Calu3 (cell line): ENCODE data around the gene HMGCLL1. TPM values are rescaled to one million over a fixed set of nuclear protein-coding genes. Genes with fewer than 3 reads are reported as not detected.

Experiments
- BruUV-seq: library from RNA; stranded (reverse); fragments of 400-500 nt; replicated peaks from 2 replicates; lab custom pipeline; 2021; lab: Mats Ljungman, UMichigan
- CTCF ChIA-PET: fragments of 300-600 bp; sonication (Branson Sonifier 250); formaldehyde crosslinking; loops from one replicate; lab custom pipeline; 2022; ENCODE audit warnings: antibody characterized with exemption; lab: Charles Lee
- DNase-seq: peaks from one replicate; pipeline ENCODE4 v3.0.0; 2022
- H3K27ac Mint-ChIP-seq: one replicate; pipeline ENCODE4 v1.8.0; 2022; ENCODE audit warnings: mixed read lengths; ENCODE audit not compliant: unreplicated experiment
- H3K27me3 Mint-ChIP-seq: one replicate; pipeline ENCODE4 v1.8.0; 2022; ENCODE audit warnings: mixed read lengths; ENCODE audit not compliant: unreplicated experiment
- H3K36me3 Mint-ChIP-seq: one replicate; pipeline ENCODE4 v1.8.0; 2022; ENCODE audit warnings: mild to moderate bottlenecking, moderate library complexity, mixed read lengths; ENCODE audit not compliant: insufficient read depth, unreplicated experiment
- H3K4me1 Mint-ChIP-seq: one replicate; pipeline ENCODE4 v1.8.0; 2022; ENCODE audit warnings: mild to moderate bottlenecking, low read depth, mixed read lengths; ENCODE audit not compliant: unreplicated experiment
- H3K4me3 Mint-ChIP-seq: one replicate; pipeline ENCODE4 v1.8.0; 2022; ENCODE audit warnings: mild to moderate bottlenecking, low read depth, moderate library complexity, mixed read lengths; ENCODE audit not compliant: unreplicated experiment
- H3K9me3 Mint-ChIP-seq: one replicate; pipeline ENCODE4 v1.8.0; 2022; ENCODE audit warnings: low read depth, mixed read lengths; ENCODE audit not compliant: unreplicated experiment
- CTCF ChIP-seq: fragments of 200-600 bp; IDR thresholded peaks from one replicate; pipeline ENCODE4 v1.8.0; 2022; ENCODE audit warnings: antibody characterized with exemption; ENCODE audit not compliant: unreplicated experiment
- intact Hi-C: fragments of 100-400 bp; cut with micrococcal nuclease; formaldehyde crosslinking; loops from one replicate; pipeline ENCODE4 v1.10.0; 2022; ENCODE audit not compliant: unreplicated experiment
- total RNA-seq: library from RNA; stranded (reverse); gene quantifications from 2 replicates; pipeline ENCODE4 v1.2.3, GENCODE V29; 2022

The HMGCLL1 gene
- total RNA-seq, 1 experiment from 2014 or later: not detected

- CTCF ChIA-PET: no interaction called here
- Mint-ChIP-seq H3K27me3 (no peaks in the 10 kb centered on the region), H3K9me3 (no peaks in the 10 kb centered on the region), H3K4me3 (no peak overlapping the region), H3K27ac (no peak overlapping the region), H3K36me3 (no peaks in the 10 kb centered on the region), H3K4me1 (no peaks in the 10 kb centered on the region)
- intact Hi-C loops: no loop called here
- BruUV-seq: no TSS peak
- no peak for TF ChIP-seq CTCF
- DNase-seq: no peak
Observed at GRCh38 chr6:55511122-55511800, 67.7 kb downstream of the HMGCLL1 start.

GRCh38 chr6:55499591-55499990 lies 79.4 kb downstream of the HMGCLL1 start:
- CTCF ChIA-PET: no interaction called here
- H3K4me3 Mint-ChIP-seq: no peak overlapping the region
- H3K27me3 Mint-ChIP-seq: no peaks in the 10 kb centered on the region
- intact Hi-C loops: no loop called here
- H3K27ac Mint-ChIP-seq: no peak overlapping the region
- no peaks in the 10 kb centered on the region for H3K9me3 Mint-ChIP-seq
- H3K4me1 Mint-ChIP-seq: no peaks in the 10 kb centered on the region
- BruUV-seq: no TSS peak
- H3K36me3 Mint-ChIP-seq: no peaks in the 10 kb centered on the region
- DNase-seq: no peak
- TF ChIP-seq CTCF: no peak

- intact Hi-C loops: no loop called here
- DNase-seq: no peak
- no peak for TF ChIP-seq CTCF
- BruUV-seq: no TSS peak
- no peaks in the 10 kb centered on the region for H3K4me1 Mint-ChIP-seq
- H3K4me3 Mint-ChIP-seq: no peak overlapping the region
- H3K27me3 Mint-ChIP-seq: no peaks in the 10 kb centered on the region
- H3K9me3 Mint-ChIP-seq: no peaks in the 10 kb centered on the region
- CTCF ChIA-PET: no interaction called here
- H3K36me3 Mint-ChIP-seq: no peaks in the 10 kb centered on the region
- H3K27ac Mint-ChIP-seq: no peak overlapping the region
Observed at GRCh38 chr6:55497694-55498093, 81.3 kb downstream of the HMGCLL1 start.

GRCh38 chr6:55496201-55496600 lies 82.8 kb downstream of the HMGCLL1 start:
- H3K9me3 Mint-ChIP-seq: no peaks in the 10 kb centered on the region
- no TSS peak for BruUV-seq
- no peak overlapping the region for H3K4me3 Mint-ChIP-seq
- no peaks in the 10 kb centered on the region for H3K36me3 Mint-ChIP-seq
- H3K4me1 Mint-ChIP-seq: no peaks in the 10 kb centered on the region
- CTCF ChIA-PET: no interaction called here
- no peak overlapping the region for H3K27ac Mint-ChIP-seq
- intact Hi-C loops: no loop called here
- DNase-seq: no peak
- TF ChIP-seq CTCF: no peak
- no peaks in the 10 kb centered on the region for H3K27me3 Mint-ChIP-seq
